Measurements from ENCODE around the gene ZNF146. TPM values are rescaled to one million over a fixed set of nuclear protein-coding genes. Genes with fewer than 3 reads are reported as not detected.
"Not testable (repeated sequence)": the region's sequence is repeated elsewhere in the genome, so short reads cannot be mapped to it uniquely, and the experiment has no call there.

ZNF146 gene
- total RNA-seq, 6 donors from 2014 or later = 25.3 to 68.5 (median 43.2) TPM

DNA sequence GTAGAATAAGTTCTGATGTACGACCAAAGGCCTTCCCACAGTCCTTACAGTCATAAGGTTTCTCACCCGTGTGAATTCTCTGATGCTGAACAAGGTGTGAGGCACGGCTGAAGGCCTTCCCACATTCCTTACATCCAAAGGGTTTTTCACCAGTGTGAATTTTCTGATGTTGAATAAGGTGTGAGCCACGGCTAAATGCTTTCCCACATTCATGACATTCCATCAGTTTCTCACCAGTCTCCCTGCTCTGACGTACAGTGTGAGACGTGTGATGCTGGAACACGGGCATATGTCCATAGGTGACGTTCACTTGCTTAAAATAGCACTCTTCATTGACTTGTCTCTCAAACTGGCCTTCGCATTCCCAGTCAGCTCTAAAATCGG lies 31.7 kb upstream of the ZNF146 start:
- WGBS, 2 donors = 81 to 89% methylated on average over 10 of the region's 10 CpGs
- Histone ChIP-seq H3K4me1 (no peaks in the 10 kb centered on the region), H3K9me3 (no peaks in the 10 kb centered on the region), H3K36me3 (peaks cover 2 to 18% (median 12%) of the 10 kb centered on the region in 4 donors), H3K27me3 (no peaks in the 10 kb centered on the region), H3K4me3 (no peak overlapping the region), H3K27ac (no peak overlapping the region)
- ATAC-seq (ENCODE audit: low FRiP score in 2 of 2) (no peak), DNase-seq (no peak)
- TF ChIP-seq POLR2AphosphoS5 (IDR thresholded peaks at IDR 0.05) = no peak
- no peak for TF ChIP-seq EP300 (IDR thresholded peaks at IDR 0.05)
- no peak for TF ChIP-seq CTCF (IDR thresholded peaks at IDR 0.05)

GRCh38 chr19:36186722-36187121 lies 28.2 kb upstream of the ZNF146 start:
- H3K36me3 ChIP-seq = peaks cover 2 to 23% (median 13%) of the 10 kb centered on the region in 4 donors
- ATAC-seq (ENCODE audit: low FRiP score in 2 of 2); H3K27me3 ChIP-seq; H3K9me3 ChIP-seq; DNase-seq; H3K4me1 ChIP-seq; H3K4me3 ChIP-seq; H3K27ac ChIP-seq: not testable (repeated sequence)
- WGBS, 2 donors = 96% methylated on average over 5 of the region's 5 CpGs

DNA sequence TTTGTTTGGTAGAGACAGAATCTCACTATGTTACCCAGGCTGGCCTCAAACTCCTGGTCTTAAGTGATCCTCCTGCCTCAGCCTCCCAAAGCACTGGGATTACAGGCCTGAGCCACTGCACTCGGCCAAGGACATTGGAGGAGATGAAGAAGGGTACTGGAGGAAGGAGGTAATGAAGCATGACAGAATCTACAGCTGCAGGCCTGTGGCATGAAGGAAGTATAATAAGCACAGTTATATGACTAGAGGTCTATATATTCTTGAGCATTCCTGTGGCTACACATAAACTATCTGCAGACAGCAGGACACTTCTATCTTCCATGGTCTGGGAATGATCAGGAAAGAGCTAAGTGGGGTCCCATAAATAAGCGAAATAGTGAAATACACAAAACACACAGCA lies 18.7 kb upstream of the ZNF146 start:
- ATAC-seq (ENCODE audit: low FRiP score in 2 of 2) (no peak), DNase-seq (no peak)
- WGBS, 2 donors = 94 to 96% methylated on average over 2 of the region's 2 CpGs
- no peak overlapping the region for H3K27ac ChIP-seq
- no peaks in the 10 kb centered on the region for H3K27me3 ChIP-seq
- H3K9me3 ChIP-seq = no peaks in the 10 kb centered on the region
- no peak overlapping the region for H3K4me3 ChIP-seq
- H3K36me3 ChIP-seq = peaks cover 0 to 25% (median 12%) of the 10 kb centered on the region in 4 donors
- no peak for TF ChIP-seq EP300 (IDR thresholded peaks at IDR 0.05)
- no peak for TF ChIP-seq POLR2AphosphoS5 (IDR thresholded peaks at IDR 0.05)
- TF ChIP-seq POLR2A (IDR thresholded peaks at IDR 0.05) = no peak
- no peak for TF ChIP-seq CTCF (IDR thresholded peaks at IDR 0.05)
- H3K4me1 ChIP-seq = no peaks in the 10 kb centered on the region

DNA sequence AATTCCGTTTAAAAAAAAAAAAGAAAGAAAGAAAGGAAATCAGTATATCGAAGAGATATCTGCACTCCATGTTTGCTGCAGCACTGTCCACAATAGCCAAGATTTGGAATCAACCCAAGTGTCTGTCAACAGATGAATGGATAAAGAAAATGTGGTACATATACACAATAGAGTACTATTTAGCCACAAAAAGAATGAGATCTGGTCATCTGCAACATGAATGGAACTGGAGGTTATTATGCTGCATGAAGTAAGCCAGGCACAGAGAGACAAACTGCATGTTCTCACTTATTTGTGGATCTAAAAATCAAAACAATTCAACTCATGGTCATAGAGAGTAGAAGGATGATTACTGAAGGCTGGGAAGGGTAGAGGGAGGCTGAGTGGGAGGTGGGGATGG lies 16.8 kb upstream of the ZNF146 start:
- TF ChIP-seq EP300 (IDR thresholded peaks at IDR 0.05) (no peak), CTCF (IDR thresholded peaks at IDR 0.05) (no peak), POLR2A (IDR thresholded peaks at IDR 0.05) (no peak), POLR2AphosphoS5 (IDR thresholded peaks at IDR 0.05) (no peak)
- 62 to 71% methylated on average over 2 of the region's 2 CpGs for WGBS, 2 donors

GRCh38 chr19:36201684-36202083 lies 13.2 kb upstream of the ZNF146 start:
- TF ChIP-seq POLR2A (IDR thresholded peaks at IDR 0.05) = no peak
- TF ChIP-seq EP300 (IDR thresholded peaks at IDR 0.05) = no peak
- no peak for TF ChIP-seq POLR2AphosphoS5 (IDR thresholded peaks at IDR 0.05)
- TF ChIP-seq CTCF (IDR thresholded peaks at IDR 0.05) = no peak
- peaks cover 0 to 6% (median 0%) of the 10 kb centered on the region in 4 donors for H3K36me3 ChIP-seq
- ATAC-seq (ENCODE audit: low FRiP score in 2 of 2) (no peak), DNase-seq (no peak)
- H3K4me3 ChIP-seq = no peak overlapping the region
- no peaks in the 10 kb centered on the region for H3K4me1 ChIP-seq
- H3K27me3 ChIP-seq = no peaks in the 10 kb centered on the region
- no peak overlapping the region for H3K27ac ChIP-seq
- H3K9me3 ChIP-seq = no peaks in the 10 kb centered on the region
- WGBS, 2 donors = 90 to 92% methylated on average over 6 of the region's 6 CpGs

More for the DNA sequence above, 16.8 kb upstream of the ZNF146 start:
- Histone ChIP-seq H3K9me3 (no peaks in the 10 kb centered on the region), H3K36me3 (peaks cover 0 to 22% (median 12%) of the 10 kb centered on the region in 4 donors), H3K27ac (no peak overlapping the region), H3K4me1 (no peaks in the 10 kb centered on the region), H3K27me3 (no peaks in the 10 kb centered on the region), H3K4me3 (no peak overlapping the region)
- DNase-seq (no peak), ATAC-seq (ENCODE audit: low FRiP score in 2 of 2) (no peak)

Data from upper lobe of left lung (tissue), 6 donors.